ENCODE data around the gene NHS.

DNA sequence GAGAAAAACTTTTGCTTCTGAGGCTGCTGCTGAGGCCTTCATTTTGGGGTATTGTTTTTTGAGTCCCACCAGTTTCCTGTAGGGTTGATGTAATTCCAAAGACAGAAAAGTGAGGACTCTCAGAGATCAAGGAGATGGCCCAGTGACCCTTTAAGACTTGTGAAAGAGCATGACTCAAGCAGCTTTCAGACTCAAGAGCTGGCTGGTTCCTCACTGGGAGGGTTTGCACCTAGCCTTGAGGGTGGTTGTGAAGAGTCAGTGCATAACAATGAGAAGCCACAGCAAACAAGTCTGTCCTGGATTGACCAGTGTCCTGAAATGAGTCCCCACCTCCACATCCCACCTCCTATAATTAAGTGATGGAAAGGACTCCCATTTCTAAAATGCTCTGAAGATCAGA lies 89.2 kb downstream of the NHS start:
- TF ChIP-seq CTCF (IDR thresholded peaks at IDR 0.05) (no peak), POLR2A (IDR thresholded peaks at IDR 0.05) (no peak), POLR2AphosphoS5 (IDR thresholded peaks at IDR 0.05) (no peak)
